ENCODE data around the gene SLC6A16.

DNA sequence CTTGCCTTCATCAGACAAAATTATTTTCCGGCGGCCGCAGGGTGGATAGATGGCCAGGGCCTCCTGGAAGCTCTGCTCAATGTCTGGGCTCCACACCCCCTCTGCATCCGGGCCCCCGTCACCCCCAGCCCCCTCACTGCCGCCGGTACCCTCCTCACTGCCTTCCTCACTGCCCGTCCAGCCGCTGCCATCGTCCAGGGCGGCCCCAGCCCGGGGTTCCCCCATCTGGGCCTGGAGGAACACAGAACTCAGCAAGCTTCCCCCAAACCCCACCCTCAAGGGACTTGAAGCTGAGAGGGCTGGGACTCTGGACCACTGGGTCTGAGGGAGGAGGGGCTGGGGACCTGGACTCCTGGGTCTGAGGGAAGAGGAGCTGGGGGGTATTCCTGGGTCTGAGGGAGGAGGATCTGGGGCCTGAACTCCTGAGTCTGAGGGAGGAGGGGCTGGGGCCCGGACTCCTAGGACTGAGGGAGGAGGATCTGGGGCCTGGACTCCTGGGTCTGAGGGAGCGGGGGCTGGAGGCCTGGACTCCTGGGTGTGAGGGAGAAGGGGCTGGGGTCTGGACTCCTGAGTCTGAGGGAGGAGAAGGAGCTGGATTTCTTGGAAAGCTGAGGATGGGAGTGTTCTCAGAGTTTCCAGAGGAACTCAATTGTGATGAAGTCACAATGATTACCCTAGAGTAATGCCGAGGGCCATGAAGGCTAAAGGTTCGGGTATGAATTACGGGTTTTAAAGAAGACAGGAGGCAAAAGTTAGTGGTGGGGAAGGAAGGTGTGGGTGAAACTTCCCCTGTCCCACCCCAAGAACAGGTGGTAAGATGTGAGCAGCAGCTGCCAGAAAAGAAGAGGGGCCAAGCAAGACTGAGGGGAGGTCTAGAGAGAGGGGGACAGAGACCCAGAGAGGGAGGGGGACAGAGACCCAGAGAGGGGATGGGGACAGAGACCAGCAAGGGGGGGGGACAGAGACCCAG lies 35.1 kb upstream of the SLC6A16 start:
- TF ChIP-seq, protein P1, sequence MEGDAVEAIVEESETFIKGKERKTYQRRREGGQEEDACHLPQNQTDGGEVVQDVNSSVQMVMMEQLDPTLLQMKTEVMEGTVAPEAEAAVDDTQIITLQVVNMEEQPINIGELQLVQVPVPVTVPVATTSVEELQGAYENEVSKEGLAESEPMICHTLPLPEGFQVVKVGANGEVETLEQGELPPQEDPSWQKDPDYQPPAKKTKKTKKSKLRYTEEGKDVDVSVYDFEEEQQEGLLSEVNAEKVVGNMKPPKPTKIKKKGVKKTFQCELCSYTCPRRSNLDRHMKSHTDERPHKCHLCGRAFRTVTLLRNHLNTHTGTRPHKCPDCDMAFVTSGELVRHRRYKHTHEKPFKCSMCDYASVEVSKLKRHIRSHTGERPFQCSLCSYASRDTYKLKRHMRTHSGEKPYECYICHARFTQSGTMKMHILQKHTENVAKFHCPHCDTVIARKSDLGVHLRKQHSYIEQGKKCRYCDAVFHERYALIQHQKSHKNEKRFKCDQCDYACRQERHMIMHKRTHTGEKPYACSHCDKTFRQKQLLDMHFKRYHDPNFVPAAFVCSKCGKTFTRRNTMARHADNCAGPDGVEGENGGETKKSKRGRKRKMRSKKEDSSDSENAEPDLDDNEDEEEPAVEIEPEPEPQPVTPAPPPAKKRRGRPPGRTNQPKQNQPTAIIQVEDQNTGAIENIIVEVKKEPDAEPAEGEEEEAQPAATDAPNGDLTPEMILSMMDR (conservative IDR thresholded peaks at IDR 0.05; ENCODE audit: low read length): no peak
- no peak for TF ChIP-seq EZH2phosphoT487 (IDR thresholded peaks at IDR 0.05; ENCODE audit: borderline replicate concordance)
